HepG2 (cell line): ENCODE measurements around the gene SYT9.

Source experiments
- KLF12 ChIP-seq: sonication (generic); formaldehyde crosslinking; IDR thresholded peaks from 2 replicates; pipeline ENCODE4 v1.4.0; 2020; ENCODE audit warnings: missing genetic modification reagents, borderline replicate concordance
- ZNF205 ChIP-seq: IDR thresholded peaks from 2 replicates; pipeline ENCODE4 v1.6.1; 2018; ENCODE audit warnings: missing biosample characterization, missing genetic modification reagents
- TF ChIP-seq, protein P1 (sequence below): sonication (generic); formaldehyde crosslinking; IDR thresholded peaks from 2 replicates; pipeline ENCODE4 v1.5.0; 2020; ENCODE audit warnings: mild to moderate bottlenecking, missing genetic modification reagents, moderate library complexity

DNA sequence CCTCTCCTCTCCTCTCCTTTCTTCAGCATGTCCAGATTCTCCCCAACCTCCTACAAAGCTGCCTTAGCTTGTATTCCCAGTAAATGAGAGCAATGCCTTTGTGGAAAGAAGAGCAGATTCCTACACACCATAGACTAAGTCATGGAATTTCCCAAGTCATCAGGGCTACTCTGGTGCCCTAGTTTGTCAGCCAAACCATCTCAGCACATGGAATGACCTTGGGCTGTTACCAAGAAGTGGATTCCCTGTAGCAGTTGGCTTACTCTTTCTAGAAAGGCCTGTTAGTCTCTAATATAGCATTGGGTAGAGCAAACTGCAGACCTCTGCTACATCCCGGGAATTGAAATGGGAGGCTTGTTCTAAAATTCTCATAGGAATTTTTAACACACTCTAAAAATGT, 124.7 kb downstream of the SYT9 start:
- no peak for TF ChIP-seq KLF12 (CRISPR knock-in tag)
- TF ChIP-seq, protein P1, sequence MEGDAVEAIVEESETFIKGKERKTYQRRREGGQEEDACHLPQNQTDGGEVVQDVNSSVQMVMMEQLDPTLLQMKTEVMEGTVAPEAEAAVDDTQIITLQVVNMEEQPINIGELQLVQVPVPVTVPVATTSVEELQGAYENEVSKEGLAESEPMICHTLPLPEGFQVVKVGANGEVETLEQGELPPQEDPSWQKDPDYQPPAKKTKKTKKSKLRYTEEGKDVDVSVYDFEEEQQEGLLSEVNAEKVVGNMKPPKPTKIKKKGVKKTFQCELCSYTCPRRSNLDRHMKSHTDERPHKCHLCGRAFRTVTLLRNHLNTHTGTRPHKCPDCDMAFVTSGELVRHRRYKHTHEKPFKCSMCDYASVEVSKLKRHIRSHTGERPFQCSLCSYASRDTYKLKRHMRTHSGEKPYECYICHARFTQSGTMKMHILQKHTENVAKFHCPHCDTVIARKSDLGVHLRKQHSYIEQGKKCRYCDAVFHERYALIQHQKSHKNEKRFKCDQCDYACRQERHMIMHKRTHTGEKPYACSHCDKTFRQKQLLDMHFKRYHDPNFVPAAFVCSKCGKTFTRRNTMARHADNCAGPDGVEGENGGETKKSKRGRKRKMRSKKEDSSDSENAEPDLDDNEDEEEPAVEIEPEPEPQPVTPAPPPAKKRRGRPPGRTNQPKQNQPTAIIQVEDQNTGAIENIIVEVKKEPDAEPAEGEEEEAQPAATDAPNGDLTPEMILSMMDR (CRISPR knock-in tag) = no peak
- TF ChIP-seq ZNF205 (CRISPR knock-in tag) = no peak
